Measurements from ENCODE around the gene SP2.

SP2 gene

DNA sequence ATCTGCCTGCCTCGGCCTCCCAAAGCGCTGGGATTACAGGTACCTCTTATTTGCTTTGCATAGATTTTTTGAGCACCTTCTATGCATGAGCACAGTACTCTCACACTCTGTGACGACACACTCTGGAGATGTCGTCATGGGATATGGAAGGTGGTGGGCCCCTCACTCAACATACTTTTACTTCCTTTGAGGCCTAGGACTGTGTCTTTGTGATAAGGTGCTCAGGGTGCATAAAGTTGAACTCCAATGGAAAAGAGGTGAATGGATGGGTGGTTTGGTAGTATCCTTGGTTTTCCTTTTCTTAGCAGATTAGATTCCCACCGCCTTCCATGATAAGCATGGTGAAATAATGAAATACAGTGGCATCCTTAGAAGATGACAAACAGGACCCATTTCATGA is 68.8 kb downstream of the SP2 start:
- no peaks in the 10 kb centered on the region for H3K9me3 ChIP-seq (ENCODE audit: control insufficient read depth, insufficient read depth, low read length)
- peaks cover 4% of the 10 kb centered on the region for H3K27me3 ChIP-seq (ENCODE audit: control insufficient read depth, insufficient read depth, low read length)
- no peak overlapping the region for H3K4me3 ChIP-seq (ENCODE audit: low read depth, low read length)
- H3K9ac ChIP-seq (ENCODE audit: low read depth, low read length), result no peak overlapping the region
- peaks cover under 1% of the 10 kb centered on the region for H3K4me1 ChIP-seq (ENCODE audit: control insufficient read depth, insufficient read depth, low read length)
- H3K36me3 ChIP-seq (ENCODE audit: control insufficient read depth, insufficient read depth, low read length), result no peaks in the 10 kb centered on the region

GRCh38 chr17:47966079-47966519 is 70.1 kb downstream of the SP2 start:
- Histone ChIP-seq H3K9me3 (ENCODE audit: control insufficient read depth, insufficient read depth, low read length) (no peaks in the 10 kb centered on the region), H3K9ac (ENCODE audit: low read depth, low read length) (no peak overlapping the region), H3K4me1 (ENCODE audit: control insufficient read depth, insufficient read depth, low read length) (peaks cover 4% of the 10 kb centered on the region), H3K27me3 (ENCODE audit: control insufficient read depth, insufficient read depth, low read length) (peaks cover 2% of the 10 kb centered on the region), H3K4me3 (ENCODE audit: low read depth, low read length) (no peak overlapping the region), H3K36me3 (ENCODE audit: control insufficient read depth, insufficient read depth, low read length) (no peaks in the 10 kb centered on the region)

DNA sequence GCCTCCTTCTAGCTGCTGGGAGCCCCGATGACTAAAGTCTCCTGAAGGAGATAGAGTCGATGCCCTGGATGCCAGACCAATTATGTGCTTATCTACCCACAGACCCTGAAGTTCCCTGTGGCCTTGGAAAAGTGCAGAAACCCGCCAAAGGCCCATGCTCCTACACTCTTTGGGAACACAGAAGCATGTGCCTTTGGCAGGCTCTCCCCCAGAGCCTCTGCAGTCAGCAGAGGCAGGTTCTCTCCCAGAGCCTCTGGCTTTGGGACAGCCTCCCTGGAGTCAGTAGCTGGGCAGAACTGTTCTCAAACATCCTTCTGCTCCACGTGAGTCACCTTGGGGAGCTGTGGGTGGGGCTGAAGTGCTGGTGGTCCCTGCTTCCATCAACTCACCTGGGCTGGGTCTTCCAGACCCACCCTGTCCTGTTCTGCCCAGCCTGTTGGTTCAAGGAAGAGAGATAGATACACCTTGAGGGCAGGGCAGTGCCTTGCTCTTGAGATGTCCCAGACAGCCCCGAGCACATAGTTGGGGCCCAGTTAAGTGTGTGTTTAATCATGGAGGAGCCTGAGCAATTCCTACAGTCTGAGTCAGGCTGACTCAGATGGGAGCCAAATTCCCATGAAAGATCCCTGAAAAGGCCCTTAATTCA is 71.7 kb downstream of the SP2 start:
- Histone ChIP-seq H3K4me3 (ENCODE audit: low read depth, low read length) (no peak overlapping the region), H3K4me1 (ENCODE audit: control insufficient read depth, insufficient read depth, low read length) (peaks cover 4% of the 10 kb centered on the region), H3K9me3 (ENCODE audit: control insufficient read depth, insufficient read depth, low read length) (no peaks in the 10 kb centered on the region), H3K36me3 (ENCODE audit: control insufficient read depth, insufficient read depth, low read length) (no peaks in the 10 kb centered on the region), H3K27me3 (ENCODE audit: control insufficient read depth, insufficient read depth, low read length) (peaks cover 2% of the 10 kb centered on the region), H3K9ac (ENCODE audit: low read depth, low read length) (no peak overlapping the region)

DNA sequence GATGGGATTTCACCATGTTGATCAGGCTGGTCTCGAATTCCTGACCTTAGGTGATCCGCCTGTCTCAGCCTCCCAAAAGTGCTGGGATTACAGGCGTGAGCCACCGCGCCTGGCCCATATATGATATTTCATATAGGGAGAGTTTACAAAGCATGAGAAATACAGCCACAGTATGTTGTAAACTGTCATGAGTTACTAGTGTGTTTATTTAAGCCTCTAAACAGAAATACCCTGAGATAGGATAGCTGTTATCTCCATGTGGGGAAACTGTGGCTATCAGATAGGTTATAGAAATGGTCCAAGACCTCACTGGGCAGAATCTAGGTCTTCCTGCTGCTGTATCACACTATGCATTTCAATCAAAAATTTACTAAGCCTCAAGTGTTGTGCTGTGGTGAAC is 72.8 kb downstream of the SP2 start:
- Histone ChIP-seq H3K27me3 (ENCODE audit: control insufficient read depth, insufficient read depth, low read length) (peaks cover 2% of the 10 kb centered on the region), H3K9me3 (ENCODE audit: control insufficient read depth, insufficient read depth, low read length) (no peaks in the 10 kb centered on the region), H3K4me1 (ENCODE audit: control insufficient read depth, insufficient read depth, low read length) (peaks cover 4% of the 10 kb centered on the region), H3K4me3 (ENCODE audit: low read depth, low read length) (no peak overlapping the region), H3K9ac (ENCODE audit: low read depth, low read length) (no peak overlapping the region), H3K36me3 (ENCODE audit: control insufficient read depth, insufficient read depth, low read length) (peaks cover 5% of the 10 kb centered on the region)

DNA sequence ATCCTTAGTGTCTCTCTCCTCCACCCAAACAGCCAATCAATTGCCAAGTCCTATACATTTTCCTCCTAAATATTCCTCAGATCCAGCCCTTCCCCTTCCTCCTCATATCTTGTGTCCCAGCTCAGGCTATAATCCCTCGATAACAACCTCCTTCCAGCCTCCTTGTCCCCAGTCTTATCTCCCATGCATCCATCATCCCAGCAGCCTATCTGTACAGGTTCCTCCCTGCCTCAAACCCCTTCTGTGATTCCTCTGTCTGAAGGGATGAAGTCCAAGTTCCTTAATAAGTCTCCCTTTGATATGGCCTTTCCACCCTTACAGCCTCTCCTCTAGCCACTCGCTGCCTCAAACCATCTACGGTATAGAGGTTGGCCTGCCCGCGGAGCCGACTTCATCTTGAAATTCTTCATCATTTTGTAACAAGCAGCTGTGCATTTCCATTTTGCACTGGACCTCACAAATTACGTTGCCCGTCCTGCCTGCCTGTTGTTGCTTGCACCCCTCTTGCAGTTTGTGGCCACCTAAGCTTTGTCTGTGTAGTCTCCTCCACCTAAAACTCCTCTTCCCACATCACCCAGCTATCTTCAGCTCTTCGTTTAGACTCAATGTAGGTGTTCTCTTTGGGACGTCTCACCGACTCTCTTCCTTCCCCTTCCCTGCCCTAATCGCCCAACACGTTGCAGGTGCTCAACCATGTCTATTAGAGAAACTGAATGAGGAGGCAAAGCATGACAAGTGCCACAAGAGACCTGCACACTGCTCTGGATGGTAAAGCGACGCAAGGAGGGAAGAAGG is 74.1 kb downstream of the SP2 start:
- Histone ChIP-seq H3K9ac (ENCODE audit: low read depth, low read length) (no peak overlapping the region), H3K27me3 (ENCODE audit: control insufficient read depth, insufficient read depth, low read length) (peaks cover 2% of the 10 kb centered on the region), H3K4me3 (ENCODE audit: low read depth, low read length) (peak overlapping the region; percentile 45), H3K9me3 (ENCODE audit: control insufficient read depth, insufficient read depth, low read length) (no peaks in the 10 kb centered on the region), H3K4me1 (ENCODE audit: control insufficient read depth, insufficient read depth, low read length) (peaks cover 4% of the 10 kb centered on the region), H3K36me3 (ENCODE audit: control insufficient read depth, insufficient read depth, low read length) (peaks cover 15% of the 10 kb centered on the region)

- H3K9ac ChIP-seq (ENCODE audit: low read depth, low read length), result peak within 1 kb of the TSS; percentile 83
- H3K4me3 ChIP-seq (ENCODE audit: low read depth, low read length), result peak within 1 kb of the TSS; percentile 91
- peaks cover 4% of the 10 kb centered on the region for H3K4me1 ChIP-seq (ENCODE audit: control insufficient read depth, insufficient read depth, low read length)
- peaks cover 2% of the 10 kb centered on the region for H3K27me3 ChIP-seq (ENCODE audit: control insufficient read depth, insufficient read depth, low read length)
- no peaks in the 10 kb centered on the region for H3K9me3 ChIP-seq (ENCODE audit: control insufficient read depth, insufficient read depth, low read length)
- H3K36me3 ChIP-seq (ENCODE audit: control insufficient read depth, insufficient read depth, low read length), result peaks cover 23% of the 10 kb centered on the region
These were observed 74.9 kb downstream of the SP2 start, which contains the start of gene CDK5RAP3 for GRCh38 chr17:47970725-47971499. CDK5RAP3 (plus strand) TSS chr17:47971113; CDS start chr17:47971147, 34 bp downstream.

- Histone ChIP-seq H3K27me3 (ENCODE audit: control insufficient read depth, insufficient read depth, low read length) (peaks cover 2% of the 10 kb centered on the region), H3K9ac (ENCODE audit: low read depth, low read length) (no peak overlapping the region), H3K36me3 (ENCODE audit: control insufficient read depth, insufficient read depth, low read length) (peaks cover 32% of the 10 kb centered on the region)
These were observed 77.5 kb downstream of the SP2 start for GRCh38 chr17:47973541-47973940.

DNA sequence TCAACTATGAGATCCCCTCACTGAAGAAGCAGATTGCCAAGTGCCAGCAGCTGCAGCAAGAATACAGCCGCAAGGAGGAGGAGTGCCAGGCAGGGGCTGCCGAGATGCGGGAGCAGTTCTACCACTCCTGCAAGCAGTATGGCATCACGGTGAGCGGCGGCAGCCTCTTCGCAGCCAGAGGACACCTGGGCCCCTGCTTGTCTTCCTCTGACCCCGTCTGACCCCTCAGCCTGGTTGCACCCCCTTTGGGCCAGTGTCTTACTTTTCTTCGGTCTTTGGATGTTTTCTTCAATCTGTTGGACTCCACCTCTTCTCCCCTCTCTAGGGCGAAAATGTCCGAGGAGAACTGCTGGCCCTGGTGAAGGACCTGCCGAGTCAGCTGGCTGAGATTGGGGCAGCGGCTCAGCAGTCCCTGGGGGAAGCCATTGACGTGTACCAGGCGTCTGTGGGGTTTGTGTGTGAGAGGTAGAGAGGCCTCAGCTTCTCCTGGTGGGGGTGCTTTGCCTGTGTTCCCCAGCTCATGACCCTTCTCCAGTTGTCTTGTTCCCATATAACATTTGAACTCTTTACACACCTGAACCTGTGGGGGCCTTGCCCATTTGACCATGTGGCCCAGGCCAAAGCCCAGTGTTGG is 79.3 kb downstream of the SP2 start:
- Histone ChIP-seq H3K36me3 (ENCODE audit: control insufficient read depth, insufficient read depth, low read length) (peaks cover 45% of the 10 kb centered on the region), H3K4me3 (ENCODE audit: low read depth, low read length) (no peak overlapping the region), H3K27me3 (ENCODE audit: control insufficient read depth, insufficient read depth, low read length) (no peaks in the 10 kb centered on the region), H3K4me1 (ENCODE audit: control insufficient read depth, insufficient read depth, low read length) (peaks cover 2% of the 10 kb centered on the region), H3K9ac (ENCODE audit: low read depth, low read length) (no peak overlapping the region), H3K9me3 (ENCODE audit: control insufficient read depth, insufficient read depth, low read length) (no peaks in the 10 kb centered on the region)

More at GRCh38 chr17:47973541-47973940, 77.5 kb downstream of the SP2 start:
- no peaks in the 10 kb centered on the region for H3K9me3 ChIP-seq (ENCODE audit: control insufficient read depth, insufficient read depth, low read length)
- H3K4me1 ChIP-seq (ENCODE audit: control insufficient read depth, insufficient read depth, low read length), result peaks cover 4% of the 10 kb centered on the region
- no peak overlapping the region for H3K4me3 ChIP-seq (ENCODE audit: low read depth, low read length)

- H3K36me3 ChIP-seq (ENCODE audit: control insufficient read depth, insufficient read depth, low read length), result peaks cover 49% of the 10 kb centered on the region
These were observed 79.8 kb downstream of the SP2 start for GRCh38 chr17:47975823-47976205.

DNA sequence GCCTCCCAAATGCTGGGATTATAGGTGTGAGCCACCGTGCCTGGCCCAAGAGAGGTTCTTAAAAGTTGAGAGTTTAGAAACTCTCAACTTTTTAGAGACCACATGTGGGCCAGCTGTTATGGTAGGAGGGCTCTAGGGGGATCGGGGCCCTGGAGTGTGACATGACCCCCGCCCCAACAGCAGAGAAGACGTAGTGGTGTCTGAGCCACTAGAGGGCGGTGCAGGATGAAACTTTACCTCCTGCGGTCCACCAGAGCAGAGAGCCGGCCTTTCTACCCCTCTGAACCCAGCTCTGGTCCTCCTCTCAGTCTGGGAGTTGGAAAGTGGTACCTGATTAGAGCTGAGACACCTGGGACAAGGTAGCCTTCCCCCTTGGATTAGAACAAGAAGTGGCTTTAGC is 82.3 kb downstream of the SP2 start:
- Histone ChIP-seq H3K4me3 (ENCODE audit: low read depth, low read length) (no peak overlapping the region), H3K9ac (ENCODE audit: low read depth, low read length) (no peak overlapping the region), H3K36me3 (ENCODE audit: control insufficient read depth, insufficient read depth, low read length) (peaks cover 60% of the 10 kb centered on the region)

More at GRCh38 chr17:47975823-47976205, 79.8 kb downstream of the SP2 start:
- Histone ChIP-seq H3K27me3 (ENCODE audit: control insufficient read depth, insufficient read depth, low read length) (no peaks in the 10 kb centered on the region), H3K9ac (ENCODE audit: low read depth, low read length) (no peak overlapping the region), H3K4me3 (ENCODE audit: low read depth, low read length) (no peak overlapping the region), H3K4me1 (ENCODE audit: control insufficient read depth, insufficient read depth, low read length) (no peaks in the 10 kb centered on the region), H3K9me3 (ENCODE audit: control insufficient read depth, insufficient read depth, low read length) (no peaks in the 10 kb centered on the region)

More for the DNA sequence above, 82.3 kb downstream of the SP2 start:
- H3K4me1 ChIP-seq (ENCODE audit: control insufficient read depth, insufficient read depth, low read length), result no peaks in the 10 kb centered on the region
- H3K9me3 ChIP-seq (ENCODE audit: control insufficient read depth, insufficient read depth, low read length), result no peaks in the 10 kb centered on the region
- no peaks in the 10 kb centered on the region for H3K27me3 ChIP-seq (ENCODE audit: control insufficient read depth, insufficient read depth, low read length)
